Measurements from ENCODE around the gene PLEKHH1.

PLEKHH1 gene

DNA sequence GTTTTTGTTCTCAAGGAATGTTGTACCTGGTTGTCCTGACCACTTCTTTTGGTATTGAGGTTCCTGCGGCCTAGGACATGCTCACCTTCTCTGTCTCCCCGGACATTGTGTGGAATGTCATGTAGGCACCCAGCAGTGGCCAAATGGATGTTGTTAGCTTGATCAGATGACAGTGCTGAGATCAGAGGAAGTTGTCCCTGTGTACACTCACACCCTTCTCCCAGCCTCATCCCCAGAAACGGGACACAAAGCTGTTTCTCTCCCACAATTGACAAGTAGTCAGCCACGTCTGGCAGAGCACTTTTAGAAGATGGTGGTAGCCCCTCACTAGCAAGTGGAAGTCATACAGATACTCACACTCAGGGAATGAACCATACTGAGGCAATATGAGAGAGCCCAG is 3.0 kb downstream of the PLEKHH1 start:
- no peak overlapping the region for H3K27ac ChIP-seq (replicated peaks)
- H3K4me3 ChIP-seq (replicated peaks; ENCODE audit: insufficient read depth, low read length) = no peak overlapping the region
- no peak for DNase-seq (ENCODE audit: low read depth in 1 of 2, low spot score in 1 of 2)
- peaks cover 13% of the 10 kb centered on the region for H3K27me3 ChIP-seq (ENCODE audit: insufficient read depth, poor library complexity, severe bottlenecking)
- TF ChIP-seq, protein P1, sequence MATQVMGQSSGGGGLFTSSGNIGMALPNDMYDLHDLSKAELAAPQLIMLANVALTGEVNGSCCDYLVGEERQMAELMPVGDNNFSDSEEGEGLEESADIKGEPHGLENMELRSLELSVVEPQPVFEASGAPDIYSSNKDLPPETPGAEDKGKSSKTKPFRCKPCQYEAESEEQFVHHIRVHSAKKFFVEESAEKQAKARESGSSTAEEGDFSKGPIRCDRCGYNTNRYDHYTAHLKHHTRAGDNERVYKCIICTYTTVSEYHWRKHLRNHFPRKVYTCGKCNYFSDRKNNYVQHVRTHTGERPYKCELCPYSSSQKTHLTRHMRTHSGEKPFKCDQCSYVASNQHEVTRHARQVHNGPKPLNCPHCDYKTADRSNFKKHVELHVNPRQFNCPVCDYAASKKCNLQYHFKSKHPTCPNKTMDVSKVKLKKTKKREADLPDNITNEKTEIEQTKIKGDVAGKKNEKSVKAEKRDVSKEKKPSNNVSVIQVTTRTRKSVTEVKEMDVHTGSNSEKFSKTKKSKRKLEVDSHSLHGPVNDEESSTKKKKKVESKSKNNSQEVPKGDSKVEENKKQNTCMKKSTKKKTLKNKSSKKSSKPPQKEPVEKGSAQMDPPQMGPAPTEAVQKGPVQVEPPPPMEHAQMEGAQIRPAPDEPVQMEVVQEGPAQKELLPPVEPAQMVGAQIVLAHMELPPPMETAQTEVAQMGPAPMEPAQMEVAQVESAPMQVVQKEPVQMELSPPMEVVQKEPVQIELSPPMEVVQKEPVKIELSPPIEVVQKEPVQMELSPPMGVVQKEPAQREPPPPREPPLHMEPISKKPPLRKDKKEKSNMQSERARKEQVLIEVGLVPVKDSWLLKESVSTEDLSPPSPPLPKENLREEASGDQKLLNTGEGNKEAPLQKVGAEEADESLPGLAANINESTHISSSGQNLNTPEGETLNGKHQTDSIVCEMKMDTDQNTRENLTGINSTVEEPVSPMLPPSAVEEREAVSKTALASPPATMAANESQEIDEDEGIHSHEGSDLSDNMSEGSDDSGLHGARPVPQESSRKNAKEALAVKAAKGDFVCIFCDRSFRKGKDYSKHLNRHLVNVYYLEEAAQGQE (IDR thresholded peaks at IDR 0.05; ENCODE audit: insufficient replicate concordance, low read depth) = no peak
- TF ChIP-seq SPI1 (IDR thresholded peaks at IDR 0.05; ENCODE audit: borderline replicate concordance, low read depth) (no peak), POLR2AphosphoS5 (IDR thresholded peaks at IDR 0.05; ENCODE audit: low read depth) (no peak), GABPA (IDR thresholded peaks at IDR 0.05; ENCODE audit: low read depth) (no peak)
- TF ChIP-seq, protein P2, sequence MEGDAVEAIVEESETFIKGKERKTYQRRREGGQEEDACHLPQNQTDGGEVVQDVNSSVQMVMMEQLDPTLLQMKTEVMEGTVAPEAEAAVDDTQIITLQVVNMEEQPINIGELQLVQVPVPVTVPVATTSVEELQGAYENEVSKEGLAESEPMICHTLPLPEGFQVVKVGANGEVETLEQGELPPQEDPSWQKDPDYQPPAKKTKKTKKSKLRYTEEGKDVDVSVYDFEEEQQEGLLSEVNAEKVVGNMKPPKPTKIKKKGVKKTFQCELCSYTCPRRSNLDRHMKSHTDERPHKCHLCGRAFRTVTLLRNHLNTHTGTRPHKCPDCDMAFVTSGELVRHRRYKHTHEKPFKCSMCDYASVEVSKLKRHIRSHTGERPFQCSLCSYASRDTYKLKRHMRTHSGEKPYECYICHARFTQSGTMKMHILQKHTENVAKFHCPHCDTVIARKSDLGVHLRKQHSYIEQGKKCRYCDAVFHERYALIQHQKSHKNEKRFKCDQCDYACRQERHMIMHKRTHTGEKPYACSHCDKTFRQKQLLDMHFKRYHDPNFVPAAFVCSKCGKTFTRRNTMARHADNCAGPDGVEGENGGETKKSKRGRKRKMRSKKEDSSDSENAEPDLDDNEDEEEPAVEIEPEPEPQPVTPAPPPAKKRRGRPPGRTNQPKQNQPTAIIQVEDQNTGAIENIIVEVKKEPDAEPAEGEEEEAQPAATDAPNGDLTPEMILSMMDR (IDR thresholded peaks at IDR 0.05; ENCODE audit: insufficient read depth, low read length) = no peak

DNA sequence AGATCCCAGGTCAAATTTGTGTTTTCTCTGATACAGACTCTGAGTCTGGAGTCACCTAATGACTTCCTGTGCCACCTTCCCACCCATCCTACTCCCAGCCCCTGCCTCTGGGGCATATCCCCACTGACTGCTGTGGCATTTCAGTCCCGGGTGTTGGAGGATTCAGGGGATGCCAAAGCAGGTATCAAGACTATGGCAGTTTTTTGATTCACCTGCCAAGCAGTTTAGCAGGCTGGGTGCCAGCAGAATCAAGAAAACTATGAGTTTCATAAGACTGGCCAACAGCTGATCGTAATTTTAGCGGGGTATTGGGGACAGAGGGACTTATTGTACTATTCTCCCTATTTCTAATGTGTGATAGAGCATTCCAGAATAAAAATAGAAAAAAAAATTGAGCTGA is 4.6 kb downstream of the PLEKHH1 start:
- H3K4me3 ChIP-seq (replicated peaks; ENCODE audit: insufficient read depth, low read length) = no peak overlapping the region
- H3K27ac ChIP-seq (replicated peaks) = no peak overlapping the region
- no peak for DNase-seq (ENCODE audit: low read depth in 1 of 2, low spot score in 1 of 2)
- TF ChIP-seq GABPA (IDR thresholded peaks at IDR 0.05; ENCODE audit: low read depth) = no peak
- no peak for TF ChIP-seq SPI1 (IDR thresholded peaks at IDR 0.05; ENCODE audit: borderline replicate concordance, low read depth)
- TF ChIP-seq, protein P1 (IDR thresholded peaks at IDR 0.05; ENCODE audit: insufficient replicate concordance, low read depth) = no peak
- TF ChIP-seq, protein P2 (IDR thresholded peaks at IDR 0.05; ENCODE audit: insufficient read depth, low read length) = no peak
- no peak for TF ChIP-seq POLR2AphosphoS5 (IDR thresholded peaks at IDR 0.05; ENCODE audit: low read depth)
- H3K27me3 ChIP-seq (ENCODE audit: insufficient read depth, poor library complexity, severe bottlenecking) = peaks cover 6% of the 10 kb centered on the region

DNA sequence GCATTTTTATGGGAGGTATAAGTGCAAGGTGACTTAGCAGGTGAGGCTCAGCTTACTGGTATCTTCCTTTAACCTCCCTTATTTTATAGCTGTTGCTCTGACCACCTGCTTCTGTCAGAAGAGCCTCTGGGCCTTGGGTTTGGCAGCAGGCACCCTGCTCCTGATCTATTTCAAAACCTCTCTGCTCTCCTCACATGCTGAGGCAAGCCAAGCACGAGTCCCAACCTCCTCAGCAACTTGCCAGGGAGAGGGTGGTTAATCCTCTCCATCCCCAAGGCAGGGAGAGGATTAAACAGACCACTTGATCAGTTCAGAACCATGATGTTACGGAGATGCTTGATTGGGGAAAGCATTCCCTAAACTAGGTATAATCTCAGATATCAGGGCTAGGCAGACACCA is 5.4 kb downstream of the PLEKHH1 start:
- H3K4me3 ChIP-seq (replicated peaks; ENCODE audit: insufficient read depth, low read length) = no peak overlapping the region
- TF ChIP-seq POLR2AphosphoS5 (IDR thresholded peaks at IDR 0.05; ENCODE audit: low read depth) = no peak
- TF ChIP-seq, protein P2 (IDR thresholded peaks at IDR 0.05; ENCODE audit: insufficient read depth, low read length) = no peak
- TF ChIP-seq SPI1 (IDR thresholded peaks at IDR 0.05; ENCODE audit: borderline replicate concordance, low read depth) = no peak
- no peak for TF ChIP-seq GABPA (IDR thresholded peaks at IDR 0.05; ENCODE audit: low read depth)
- DNase-seq (ENCODE audit: low read depth in 1 of 2, low spot score in 1 of 2) = no peak
- H3K27me3 ChIP-seq (ENCODE audit: insufficient read depth, poor library complexity, severe bottlenecking) = peaks cover 4% of the 10 kb centered on the region
- H3K27ac ChIP-seq (replicated peaks) = no peak overlapping the region

DNA sequence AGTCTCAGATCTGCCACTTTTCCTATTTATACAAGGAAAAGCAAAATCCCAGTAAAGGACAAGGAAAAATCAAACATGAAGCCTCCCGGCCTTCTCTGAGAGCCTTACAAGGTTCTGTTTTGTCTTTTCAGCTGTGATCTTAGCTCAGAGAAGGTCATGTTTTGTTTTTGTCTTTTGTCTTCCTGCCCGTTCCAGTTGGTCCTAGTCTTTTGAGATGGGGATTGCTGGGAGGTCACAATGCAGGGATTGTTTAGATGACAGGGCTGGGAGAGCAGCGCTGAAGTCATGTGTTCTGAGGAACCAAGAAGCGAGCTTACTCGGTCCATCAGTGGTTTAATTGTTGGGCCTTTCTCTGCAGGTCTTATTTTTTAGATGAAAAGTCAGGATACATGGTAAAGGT is 6.0 kb downstream of the PLEKHH1 start:
- DNase-seq (ENCODE audit: low read depth in 1 of 2, low spot score in 1 of 2) = no peak
- Histone ChIP-seq H3K27ac (replicated peaks) (no peak overlapping the region), H3K4me3 (replicated peaks; ENCODE audit: insufficient read depth, low read length) (no peak overlapping the region), H3K27me3 (ENCODE audit: insufficient read depth, poor library complexity, severe bottlenecking) (no peaks in the 10 kb centered on the region)
- TF ChIP-seq, protein P2 (IDR thresholded peaks at IDR 0.05; ENCODE audit: insufficient read depth, low read length) = no peak
- TF ChIP-seq SPI1 (IDR thresholded peaks at IDR 0.05; ENCODE audit: borderline replicate concordance, low read depth) (no peak), GABPA (IDR thresholded peaks at IDR 0.05; ENCODE audit: low read depth) (no peak), POLR2AphosphoS5 (IDR thresholded peaks at IDR 0.05; ENCODE audit: low read depth) (no peak)
- TF ChIP-seq, protein P1 (IDR thresholded peaks at IDR 0.05; ENCODE audit: insufficient replicate concordance, low read depth) = no peak

Measured in HL-60 (cell line).